ENCODE results near the gene SH3TC1.

GRCh38 chr4:8274066-8274652 lies 75.1 kb downstream of the SH3TC1 start:
- TF ChIP-seq POLR2AphosphoS5 (IDR thresholded peaks at IDR 0.05; ENCODE audit: borderline replicate concordance, low read depth, low read length) (no peak), EZH2 (IDR thresholded peaks at IDR 0.05) (no peak)
